NOMO-1 treated with dmso at 0.1 percent for 144 hours (cell line): ENCODE measurements around the gene AMN.
"Not testable (repeated sequence)": the region's sequence is repeated elsewhere in the genome, so short reads cannot be mapped to it uniquely, and the experiment has no call there.

Experiments
- DNase-seq: peaks from one replicate; lab custom pipeline; 2025; ENCODE audit not compliant: unreplicated experiment; lab: John Stamatoyannopoulos, UW

AMN gene

DNA sequence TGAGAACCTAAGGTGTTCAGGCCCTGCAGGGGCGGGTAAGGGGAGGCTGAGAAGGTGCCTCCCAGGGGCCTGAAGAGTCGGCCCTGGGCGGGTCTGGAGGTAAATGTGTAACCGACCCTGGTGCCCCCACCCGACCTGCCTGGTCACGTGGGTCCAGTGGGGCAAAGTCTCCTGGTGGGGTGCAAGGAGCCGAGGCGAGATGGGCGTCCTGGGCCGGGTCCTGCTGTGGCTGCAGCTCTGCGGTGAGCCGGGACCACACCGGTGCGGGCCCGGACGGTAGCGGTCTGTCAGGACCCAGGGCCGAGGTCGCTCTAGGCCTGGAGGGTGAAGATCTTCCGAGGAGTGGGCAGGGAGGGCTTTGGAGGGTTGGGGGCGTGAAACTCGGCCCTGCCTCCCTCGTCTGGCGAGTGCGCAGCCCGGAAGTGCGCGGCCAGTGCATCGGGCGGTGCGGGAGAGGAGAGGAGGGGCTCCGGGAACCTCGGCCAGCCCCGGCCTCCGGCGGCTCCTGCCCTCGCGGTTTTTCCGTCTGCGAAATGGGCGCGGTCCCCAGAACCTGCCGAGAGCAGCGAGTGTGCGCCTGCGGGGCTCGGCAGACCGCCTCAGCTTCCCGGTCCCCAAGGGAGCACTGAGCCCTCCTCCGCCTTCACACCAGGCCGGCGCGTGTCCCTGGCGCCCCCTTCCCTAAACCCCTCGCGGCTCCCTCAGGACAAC lies at the start of gene AMN:
TSS of gene AMN (plus strand) at position 174 of the 711 bp plus-strand sequence. CDS start at position 200, 26 bp downstream.
- DNase-seq: no peak

DNA sequence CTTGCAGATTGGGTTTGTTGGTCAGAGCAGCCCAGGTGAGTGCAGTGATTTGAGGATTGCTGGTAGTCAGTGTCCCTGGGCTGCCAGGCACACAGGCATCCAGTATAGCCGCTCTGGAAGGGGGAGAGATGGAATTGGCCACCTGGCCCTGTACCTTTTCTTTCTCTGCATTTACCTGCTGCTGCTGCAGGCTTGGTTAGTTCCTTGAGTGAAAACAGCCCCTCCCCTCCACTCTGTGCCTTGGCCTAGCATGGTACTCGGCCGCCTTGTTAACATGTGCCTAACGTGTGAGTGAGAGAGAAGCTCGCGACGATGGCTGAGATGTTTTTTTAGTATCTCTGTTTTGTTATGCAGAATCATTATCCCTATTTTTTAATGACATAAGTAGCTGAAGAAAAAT lies 49.3 kb upstream of the AMN start:
- DNase-seq: no peak

DNA sequence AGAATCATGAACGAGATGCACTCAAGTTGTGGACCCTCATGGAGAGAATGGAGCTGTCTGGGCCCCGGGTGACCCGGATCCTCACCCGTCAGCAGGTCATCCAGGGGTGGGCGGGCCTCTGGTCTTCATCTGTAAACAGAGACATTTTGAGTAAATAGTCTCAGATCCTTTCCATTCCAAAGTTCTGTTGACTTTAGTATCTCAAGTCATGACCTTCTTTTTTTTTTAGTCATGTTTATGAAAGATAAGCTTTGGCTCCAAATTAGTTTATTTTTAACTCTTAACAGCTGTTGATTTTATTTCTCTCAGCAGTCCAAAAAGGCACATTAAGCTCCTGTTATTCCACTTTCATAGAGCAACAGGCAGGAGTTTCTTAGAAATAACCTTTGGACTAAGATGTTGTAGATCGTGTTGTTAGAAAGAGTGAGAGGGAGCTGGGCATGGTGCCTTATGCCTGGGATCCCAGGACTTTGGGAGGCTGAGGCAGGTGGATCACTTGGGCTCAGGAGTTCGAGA lies 48.9 kb upstream of the AMN start:
- DNase-seq: no peak

DNA sequence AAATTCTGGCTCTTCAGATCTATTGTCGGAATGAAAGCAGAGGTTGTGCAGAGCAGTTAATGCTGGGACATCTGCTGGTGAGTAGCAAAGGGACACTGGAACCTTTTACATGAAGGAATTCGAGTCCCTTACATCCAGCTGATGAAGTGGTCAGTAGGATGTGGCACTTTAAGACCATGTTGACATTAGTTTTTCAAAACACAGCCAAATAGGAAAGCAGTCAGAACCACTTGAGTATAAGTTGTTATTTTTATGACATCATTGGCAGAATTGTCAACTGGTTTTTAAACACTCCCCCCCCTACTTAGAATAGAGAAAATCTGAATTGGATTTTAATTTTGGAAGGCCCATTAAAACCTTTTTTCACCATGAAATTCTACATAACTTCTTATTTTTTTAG lies 46.8 kb upstream of the AMN start:
- no peak for DNase-seq

DNA sequence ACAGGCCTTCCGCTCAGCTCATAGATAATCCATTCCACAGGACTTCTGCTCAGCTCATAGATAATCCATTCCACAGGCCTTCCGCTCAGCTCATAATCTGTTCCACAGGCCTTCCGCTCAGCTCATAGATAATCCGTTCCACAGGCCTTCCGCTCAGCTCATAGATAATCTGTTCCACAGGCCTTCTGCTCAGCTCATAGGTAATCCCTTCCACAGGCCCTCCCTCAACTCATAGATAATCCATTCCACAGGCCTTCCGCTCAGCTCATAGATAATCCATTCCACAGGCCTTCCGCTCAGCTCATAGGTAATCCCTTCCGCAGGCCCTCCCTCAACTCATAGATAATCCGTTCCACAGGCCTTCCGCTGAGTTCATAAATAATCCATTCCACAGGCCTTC lies 45.0 kb upstream of the AMN start:
- not testable (repeated sequence) for DNase-seq

DNA sequence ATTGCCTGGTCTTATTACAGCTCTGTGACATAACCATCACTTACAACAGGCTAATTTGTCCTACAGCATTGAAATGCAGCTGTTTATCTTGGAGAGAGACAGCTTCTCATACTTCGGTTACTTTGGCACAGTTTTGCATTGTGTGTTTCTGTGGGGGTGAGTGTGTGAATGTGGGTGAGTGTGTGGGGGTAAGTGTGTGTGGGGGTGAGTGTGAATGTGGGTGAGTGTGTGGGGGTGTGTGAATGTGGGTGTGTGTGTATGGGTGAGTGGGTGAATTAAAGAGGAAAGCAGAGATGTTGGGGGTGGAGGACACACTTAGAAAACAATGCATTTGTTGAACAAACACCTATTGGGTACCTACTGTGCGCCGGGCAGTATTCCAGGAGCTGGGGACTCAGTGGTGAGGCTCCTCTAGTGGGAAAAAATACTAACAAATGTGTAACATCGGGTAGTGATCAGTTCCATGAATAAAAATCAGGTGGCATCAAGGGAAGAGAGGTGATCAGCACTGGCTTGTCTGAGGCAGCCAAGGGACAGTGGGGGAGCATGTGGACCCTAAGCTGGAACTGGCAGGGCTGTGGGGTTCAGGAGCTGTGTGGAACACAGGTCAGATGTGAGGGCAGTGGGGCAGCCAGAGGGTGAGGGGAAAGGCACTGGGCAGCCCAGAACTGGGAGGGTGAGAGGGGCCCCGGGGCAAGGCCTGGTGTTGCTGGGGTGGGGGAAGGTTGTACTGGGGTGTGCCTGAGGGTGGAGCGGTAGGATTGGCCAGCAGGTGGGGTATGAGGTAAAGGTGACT lies 44.1 kb upstream of the AMN start:
- no peak for DNase-seq

DNA sequence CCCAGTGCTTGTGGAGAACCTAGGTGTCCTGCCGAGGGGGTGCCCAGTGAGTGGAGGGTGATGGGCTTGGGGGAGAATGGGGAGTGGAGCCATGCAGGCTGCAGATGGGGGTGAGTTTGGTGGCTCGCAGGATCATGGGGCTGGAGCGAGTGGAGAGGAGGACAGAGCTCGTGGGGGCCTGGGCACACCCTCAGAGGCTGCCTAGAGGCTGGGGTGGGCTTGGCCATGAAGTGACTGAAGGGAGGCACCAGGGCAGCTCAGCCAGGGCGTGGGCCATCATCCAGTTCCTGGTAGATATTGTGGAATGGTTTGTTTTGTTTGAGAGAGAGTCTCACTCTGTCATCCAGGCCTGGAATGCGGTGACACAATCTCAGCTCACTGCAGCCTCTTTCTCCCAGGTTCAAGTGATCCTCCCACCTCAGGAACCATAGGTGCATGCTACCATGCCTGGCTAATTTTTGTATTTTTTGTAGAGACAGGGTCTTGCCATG lies 43.4 kb upstream of the AMN start:
- DNase-seq: no peak

DNA sequence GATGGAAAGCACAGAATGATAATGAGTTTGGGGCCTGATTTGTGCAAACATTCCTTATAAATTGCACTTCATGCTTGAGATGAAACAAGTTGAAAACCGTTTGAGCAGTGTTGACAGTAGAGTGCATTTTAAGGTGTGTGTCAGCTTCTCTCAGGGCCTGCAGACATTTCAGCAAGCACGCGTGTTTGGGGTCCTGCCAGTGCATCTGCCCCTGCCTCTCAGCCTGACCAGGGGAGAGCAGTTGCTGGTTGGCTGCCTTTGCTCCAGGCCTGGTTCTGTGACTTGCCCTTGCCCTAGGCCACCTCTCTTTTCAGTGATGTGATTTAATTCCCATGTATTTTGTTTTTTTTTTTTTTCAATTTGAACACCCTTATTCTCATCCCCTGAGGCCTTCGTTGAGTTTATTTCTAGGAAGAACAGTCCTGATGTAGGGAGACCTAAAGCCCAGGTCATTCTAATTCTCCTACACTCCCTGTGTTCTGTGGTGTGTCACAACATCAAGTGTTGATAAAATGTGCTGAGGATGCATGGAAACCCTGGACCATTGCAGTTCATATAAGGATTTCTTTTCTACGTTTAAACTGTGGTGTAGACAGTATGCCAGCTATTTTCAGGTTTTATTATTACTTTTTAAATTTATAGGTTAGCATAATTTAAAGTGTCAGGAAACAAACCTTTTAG lies 40.1 kb upstream of the AMN start:
- no peak for DNase-seq

DNA sequence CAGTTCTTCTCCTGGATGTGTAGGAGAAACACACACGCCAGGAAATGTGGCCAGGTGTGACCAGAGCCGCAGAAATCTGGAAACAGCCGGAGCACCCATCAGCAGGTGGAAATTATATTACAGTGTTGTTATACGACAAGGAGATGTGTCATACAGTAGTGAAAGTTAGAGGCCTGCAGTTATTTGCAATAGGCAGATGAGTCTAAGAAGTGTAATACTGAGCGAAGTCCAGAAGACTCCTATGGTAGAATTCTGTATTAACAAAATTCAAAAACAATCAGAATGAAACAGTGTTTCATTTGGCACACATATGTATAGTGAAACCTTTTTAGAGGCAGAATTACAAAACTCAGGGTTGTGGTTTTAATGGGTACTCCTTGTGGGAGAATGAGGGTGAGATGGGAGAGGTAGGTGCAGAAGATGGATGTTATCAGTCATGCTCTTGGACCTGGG lies 39.3 kb upstream of the AMN start:
- no peak for DNase-seq

DNA sequence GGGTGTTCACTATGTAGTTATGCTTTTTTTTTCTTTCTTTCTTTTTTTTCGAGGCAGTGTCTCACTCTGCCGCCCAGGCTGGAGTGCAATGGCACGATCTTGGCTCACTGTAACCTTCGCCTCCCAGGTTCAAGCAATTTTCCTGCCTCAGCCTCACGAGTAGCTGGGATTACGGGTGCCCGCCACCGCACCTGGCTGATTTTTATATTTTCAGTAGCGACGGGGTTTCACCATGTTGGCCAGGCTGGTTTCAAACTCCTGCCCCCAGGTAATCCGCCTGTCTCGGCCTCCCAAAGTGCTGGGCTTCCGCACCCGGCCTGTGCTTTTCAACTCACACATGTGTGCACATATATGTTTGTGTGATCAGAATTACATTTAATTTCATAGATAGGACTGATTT lies 38.9 kb upstream of the AMN start:
- no peak for DNase-seq

DNA sequence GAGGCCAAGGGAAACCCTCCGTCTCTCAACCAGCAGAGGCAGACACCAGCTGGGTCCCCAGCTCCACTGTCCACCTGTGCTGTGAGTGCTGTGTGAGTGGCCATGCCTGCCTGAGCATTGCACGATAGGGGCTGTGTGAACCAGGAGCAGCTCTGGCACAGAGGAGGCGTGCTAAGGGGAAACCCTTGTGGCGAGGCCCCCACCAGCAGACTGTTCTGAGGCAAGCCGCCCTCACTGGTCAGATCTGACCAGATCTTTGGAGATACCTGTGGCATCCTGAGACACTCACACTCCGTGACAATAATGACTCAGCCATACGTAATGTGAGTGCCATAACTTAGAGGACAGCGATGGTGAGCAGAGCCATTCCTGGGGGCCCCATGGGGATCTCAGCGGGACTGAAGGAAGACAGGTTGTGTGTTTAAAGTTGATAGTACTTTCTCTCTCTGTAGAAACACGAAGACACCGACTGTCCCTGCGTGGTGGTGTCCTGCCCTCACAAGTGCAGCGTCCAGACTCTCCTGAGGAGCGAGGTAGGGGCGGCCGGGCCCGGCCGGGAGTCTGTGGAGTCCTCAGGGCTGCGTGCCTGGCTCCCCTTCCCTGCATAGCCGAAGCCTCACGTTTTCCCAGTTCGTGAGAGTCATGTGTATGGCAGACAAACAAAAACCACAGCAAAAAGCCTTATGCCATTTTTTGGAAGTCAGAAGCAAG lies 36.6 kb upstream of the AMN start:
- no peak for DNase-seq

DNA sequence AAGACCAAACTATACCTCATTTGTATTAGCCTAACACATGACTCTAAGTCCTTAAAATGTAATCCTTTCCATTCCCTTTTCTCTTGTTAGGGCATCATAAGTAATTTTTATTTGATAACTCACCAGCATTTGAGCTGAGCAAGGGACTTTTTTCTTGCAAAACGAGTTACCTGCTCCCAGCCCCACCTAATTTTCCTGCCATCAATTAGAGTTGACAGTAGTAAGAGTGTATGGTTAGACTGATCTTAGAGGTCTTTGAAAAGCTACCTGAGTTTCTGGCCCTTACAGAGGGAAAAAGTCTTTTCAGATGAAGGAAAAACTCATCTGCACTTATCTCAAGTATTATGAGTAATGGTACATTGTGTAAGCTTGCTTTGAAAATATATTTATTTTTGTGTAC lies 33.7 kb upstream of the AMN start:
- no peak for DNase-seq

DNA sequence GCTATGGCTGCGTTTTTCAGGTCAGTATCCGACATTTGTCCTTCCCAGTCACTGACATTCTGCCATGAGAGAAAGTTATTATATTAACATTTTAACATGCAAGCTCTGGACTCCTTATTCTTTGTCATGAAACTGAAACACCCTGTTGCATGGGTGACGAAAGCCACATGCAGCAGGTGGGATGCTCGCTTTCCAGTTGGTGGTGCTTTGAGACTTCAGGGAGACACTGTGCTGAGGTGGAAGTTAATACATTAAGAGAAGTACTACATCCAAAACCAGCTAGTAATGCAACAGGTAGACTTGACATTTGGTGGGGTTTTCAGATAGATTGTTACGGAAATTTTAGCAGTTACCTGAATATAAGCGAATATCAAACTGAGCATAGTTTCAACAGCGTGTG lies 32.8 kb upstream of the AMN start:
- no peak for DNase-seq

DNA sequence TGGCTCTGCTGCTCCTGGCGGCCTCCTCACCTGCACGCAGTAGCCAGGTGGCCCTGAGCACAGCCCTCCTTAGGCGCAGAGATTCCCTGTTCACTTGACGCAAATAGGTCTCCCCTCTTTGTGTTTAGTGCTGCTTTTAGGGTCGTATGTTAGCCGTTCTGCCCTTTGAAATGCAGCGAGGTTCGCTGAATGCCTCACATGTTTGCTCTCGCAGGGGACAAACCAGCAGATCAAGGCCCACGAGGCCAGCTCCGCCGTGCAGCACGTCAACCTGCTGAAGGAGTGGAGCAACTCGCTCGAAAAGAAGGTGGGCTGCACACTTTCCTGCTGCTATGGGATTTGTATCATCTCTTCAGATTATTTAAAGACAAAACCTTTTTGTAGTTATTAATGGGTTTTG lies 31.4 kb upstream of the AMN start:
- DNase-seq: no peak

DNA sequence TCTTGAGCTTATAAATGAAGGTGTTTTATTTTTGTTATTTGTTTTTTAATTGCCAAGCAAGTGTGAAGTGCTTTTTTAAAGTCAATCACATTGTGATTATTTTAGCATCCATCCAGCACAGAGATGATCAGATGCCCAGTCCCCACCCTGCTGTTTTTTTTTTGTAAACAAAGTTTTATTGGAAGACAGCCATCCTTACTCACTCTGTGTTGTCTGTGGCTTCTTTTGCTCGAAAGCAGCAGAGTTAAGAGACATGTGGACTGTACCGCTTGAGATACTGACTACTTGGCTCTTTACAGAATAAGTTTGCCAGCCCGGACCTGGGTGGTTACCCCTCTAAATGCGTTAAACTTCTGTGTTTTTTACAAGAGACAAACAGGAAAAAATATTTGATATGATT lies 30.9 kb upstream of the AMN start:
- no peak for DNase-seq

DNA sequence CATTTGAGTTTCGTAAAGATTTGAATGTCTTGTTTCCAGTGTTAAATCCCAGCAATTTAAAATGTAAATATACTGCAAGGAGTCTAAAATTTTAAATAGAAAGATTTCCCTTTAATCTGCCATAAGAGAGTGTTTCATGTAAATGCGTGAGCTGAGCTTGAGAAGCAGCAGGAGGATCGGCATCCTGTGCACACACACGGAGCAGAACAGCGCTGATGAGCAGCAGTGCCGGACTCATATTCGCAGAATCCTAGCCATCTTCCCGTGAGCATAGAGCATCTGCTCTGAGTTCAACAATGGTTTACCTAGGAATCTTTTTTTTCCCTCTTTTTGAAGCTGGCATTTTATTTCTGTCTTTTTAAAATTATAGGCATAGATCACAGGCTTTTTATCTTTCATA lies 29.8 kb upstream of the AMN start:
- no peak for DNase-seq

DNA sequence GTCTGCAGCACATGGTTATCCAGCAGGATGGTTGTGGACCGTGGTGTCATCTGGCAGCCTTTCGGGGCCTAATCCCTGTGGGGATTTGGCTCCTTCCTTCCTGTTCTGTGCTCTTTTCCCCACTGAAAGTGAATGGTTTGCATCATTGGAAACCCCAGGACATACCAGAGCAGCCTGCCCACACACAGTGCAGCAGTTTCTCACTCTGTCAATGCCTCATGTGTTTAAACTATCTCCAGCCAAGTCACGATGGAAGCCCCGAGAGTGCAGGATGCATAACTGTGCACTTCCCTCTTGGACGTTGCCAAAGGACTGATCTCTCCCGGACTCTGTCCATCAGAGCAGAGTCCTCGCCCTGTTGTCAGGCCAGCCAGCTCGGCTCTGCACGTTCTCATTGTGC lies 29.0 kb upstream of the AMN start:
- DNase-seq: no peak

DNA sequence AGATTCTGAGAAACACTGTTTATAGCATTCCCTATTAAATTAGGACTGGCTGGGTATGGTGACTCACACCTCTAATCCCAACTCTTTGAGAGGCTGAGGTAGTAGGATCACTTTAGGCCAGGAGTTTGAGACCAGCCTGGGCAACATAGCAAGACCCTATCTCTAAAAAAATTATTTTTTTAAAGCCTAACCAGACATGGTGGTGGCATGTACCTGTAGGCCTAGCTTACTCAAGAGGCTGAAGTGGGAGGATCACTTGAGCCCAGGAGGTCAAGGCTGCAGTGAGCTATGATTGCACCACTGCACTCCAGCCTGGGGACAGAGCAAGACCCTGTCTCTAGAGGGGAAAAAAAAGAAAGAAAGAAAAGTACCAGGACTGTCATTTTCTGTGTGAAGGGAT lies 25.7 kb upstream of the AMN start:
- DNase-seq: not testable (repeated sequence)

DNA sequence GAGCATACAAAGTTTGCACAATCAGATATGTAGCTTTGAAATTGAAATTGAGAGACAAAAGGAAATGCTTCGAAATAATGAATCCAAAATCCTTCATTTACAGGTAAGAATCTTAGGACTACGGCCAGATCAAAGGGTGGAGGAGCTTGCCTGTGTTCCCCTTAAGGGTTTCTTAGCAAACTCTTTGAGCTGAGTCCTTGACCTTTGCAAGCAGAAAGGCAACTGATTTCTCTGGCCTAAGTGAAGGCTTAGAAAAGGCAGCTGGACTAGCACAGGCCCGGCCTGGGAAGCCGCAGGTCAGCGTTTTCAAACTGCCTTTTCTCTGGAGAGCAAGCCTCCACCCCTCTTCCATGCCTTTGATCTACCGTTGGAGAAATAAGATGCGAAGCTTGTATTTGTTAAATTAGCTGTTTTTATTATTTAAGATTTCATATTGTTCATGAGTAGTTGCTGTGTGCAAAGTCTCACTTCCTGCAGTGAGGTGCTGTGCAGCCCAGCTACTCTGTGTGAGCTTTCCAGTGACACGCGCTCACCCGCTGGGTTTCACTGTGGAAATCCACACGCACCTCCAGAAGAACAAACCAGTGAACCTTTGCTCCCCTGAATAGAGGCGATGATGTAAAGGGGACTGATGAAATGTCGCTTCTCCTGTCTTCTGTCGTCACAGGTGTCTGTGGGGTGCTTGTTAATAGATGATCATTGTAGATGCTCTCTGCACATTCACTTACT lies 25.0 kb upstream of the AMN start:
- no peak for DNase-seq

DNA sequence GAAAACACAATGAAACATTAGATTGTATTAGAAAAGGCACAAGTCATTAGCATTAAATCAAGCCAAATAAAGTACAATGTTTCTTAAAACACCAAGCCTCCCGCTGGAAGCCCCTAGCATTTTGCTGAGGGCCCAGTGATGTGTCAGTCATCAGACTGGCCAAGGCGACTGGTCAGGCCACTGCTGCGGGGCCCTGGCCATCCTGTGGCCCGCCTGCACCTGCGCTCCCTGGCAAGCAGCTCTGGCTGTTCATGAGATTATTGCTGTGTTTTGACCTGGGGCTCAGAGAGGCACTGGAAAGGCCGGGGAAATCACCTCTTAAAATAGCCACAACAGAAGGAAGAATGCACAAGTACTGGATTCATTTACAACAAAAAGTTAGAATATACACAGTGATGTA lies 24.2 kb upstream of the AMN start:
- DNase-seq: no peak
